ENCODE results near the gene PAQR9.

The PAQR9 gene

GRCh38 chr3:142947799-142948575 lies 15.5 kb downstream of the PAQR9 start:
- DNase-seq = peak; percentile 49

- DNase-seq = no peak
These were observed 16.1 kb downstream of the PAQR9 start for GRCh38 chr3:142947352-142947751.

- no peak for DNase-seq
These were observed 16.6 kb downstream of the PAQR9 start for GRCh38 chr3:142946861-142947260.

GRCh38 chr3:142945023-142945422 lies 18.5 kb downstream of the PAQR9 start:
- DNase-seq = no peak

GRCh38 chr3:142944342-142944741 lies 19.1 kb downstream of the PAQR9 start:
- no peak for DNase-seq

DNA sequence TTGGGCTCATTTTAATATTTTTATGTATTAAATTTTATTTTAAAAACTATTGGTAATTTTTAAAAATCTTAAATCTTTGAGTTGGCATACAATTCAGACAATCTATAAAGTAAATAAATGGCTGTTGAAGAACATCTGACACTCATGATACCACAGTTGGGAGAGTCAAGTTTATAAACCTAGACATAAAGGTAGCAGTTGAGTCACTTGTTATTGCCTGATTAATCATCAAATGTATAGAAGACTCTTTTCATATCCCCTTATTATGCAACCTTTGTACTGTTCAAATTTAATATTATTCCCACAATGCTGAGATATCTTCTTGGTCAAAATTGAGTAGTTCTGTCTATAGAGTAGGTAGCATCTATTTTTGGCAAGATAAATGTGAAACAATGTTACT lies 19.6 kb downstream of the PAQR9 start:
- no peak for DNase-seq

DNA sequence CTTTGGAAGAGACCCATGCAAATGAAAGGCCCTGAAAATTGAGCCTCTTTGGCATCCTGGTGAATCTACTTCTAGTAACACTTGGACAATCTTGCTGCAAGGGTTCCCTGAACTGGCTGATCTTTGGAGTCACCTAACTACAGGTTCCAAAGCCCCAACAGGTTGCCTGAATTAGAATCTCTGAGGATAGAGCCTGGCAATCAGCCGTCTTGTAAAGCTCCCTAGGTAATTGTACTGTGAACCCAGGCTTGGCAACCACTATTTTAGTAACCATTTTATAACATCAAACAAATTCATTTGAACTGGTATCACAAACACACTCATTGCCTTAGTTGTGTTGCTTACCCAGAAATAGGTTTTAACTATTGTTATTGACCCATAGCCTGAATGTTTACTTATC lies 20.1 kb downstream of the PAQR9 start:
- no peak for DNase-seq

- DNase-seq = no peak
These were observed 21.9 kb downstream of the PAQR9 start for GRCh38 chr3:142941373-142942123.

DNA sequence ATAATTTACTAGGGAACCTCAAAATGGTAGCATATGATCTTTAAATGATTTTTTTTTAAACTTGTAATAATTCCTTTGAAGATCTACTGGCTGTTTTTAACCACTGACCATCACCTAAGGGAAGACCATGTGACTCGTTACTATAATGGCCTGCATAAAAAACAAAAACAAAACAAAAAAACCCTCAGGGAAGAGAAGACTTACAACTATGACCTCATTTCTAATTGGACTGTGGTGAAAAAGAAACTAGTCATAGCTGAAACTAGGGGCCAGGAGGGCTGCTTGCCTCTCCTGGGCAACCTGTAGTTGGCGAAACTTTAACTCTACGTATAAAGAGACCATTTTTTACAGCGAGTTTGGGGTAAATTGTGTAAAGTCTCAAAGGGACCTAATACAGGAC lies 23.0 kb downstream of the PAQR9 start:
- DNase-seq = no peak

DNA sequence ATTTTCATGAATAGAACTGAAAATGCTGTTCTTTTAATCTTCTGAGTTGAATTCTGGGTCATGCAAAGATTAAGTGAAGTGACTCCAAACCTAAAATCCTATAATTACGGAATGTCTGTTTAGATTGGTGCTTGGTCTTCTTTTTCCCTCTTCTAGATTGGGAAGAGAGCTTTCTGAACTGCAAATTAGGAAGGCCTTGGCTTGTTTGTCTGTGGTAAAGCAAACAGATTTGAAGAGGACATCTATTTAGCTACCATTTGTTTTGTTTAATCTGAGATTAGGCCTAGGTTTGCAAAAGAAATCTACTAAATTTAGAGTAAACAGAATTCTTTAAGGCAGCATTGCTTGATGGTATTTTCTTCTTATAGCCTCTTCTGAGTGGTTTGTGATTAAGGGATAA lies 23.5 kb downstream of the PAQR9 start:
- DNase-seq = no peak

- DNase-seq = no peak
These were observed 27.5 kb downstream of the PAQR9 start for GRCh38 chr3:142935963-142936362.

- DNase-seq = no peak
These were observed 28.6 kb downstream of the PAQR9 start for GRCh38 chr3:142934887-142935269.

DNA sequence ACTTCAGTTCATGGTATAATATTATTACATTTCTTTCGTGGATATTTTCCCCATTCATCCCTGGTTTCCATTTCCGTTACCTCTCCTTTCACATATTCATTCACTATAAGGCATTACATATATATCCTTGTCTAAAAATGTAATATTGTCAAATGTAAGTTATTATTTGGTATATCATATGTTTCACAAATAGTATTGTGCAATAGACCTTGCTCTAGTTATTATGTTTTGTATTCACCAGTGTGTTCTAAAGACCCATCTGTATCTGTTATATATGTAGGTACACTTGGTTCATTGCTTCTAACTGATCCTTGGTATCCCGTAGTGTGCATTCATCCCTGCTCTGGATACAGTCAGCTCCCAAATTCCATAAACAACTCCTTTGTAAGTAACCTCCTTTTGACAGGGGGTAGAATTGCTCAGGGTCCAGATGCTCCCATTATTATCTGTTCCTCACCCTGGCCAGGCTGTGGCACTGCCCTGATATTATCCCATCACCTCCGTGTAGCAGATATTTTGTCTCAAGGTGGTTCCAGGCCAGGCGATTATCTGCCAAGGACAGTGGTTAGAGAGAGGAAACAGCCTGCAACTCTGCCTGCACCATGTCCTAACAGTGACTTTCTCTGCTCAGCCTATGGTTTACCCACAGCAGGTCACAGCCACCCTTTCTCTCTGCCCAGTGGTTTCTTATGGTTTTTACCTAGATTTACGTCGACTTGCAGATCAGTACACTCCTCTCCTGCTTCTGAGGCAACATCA lies 29.2 kb downstream of the PAQR9 start:
- no peak for DNase-seq

DNA sequence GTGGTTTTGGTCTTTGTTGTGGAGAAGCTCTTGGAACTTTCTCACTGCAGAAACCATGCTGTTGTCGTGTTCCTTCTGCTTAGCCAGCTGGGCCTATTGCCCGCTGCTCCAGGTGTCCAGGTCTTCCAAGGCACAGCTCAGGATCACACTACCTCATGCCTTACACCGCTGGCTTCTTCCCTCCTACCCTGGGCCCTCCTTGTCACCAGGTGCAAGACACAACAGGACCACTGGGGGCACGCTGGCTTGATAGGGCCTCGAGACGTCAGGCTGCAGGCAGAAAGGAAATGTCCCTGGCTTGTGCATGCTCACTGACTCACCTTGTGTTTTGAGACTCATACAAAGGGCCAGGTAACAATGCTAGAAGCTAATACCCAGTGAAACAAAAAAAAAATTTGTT lies 32.3 kb downstream of the PAQR9 start:
- peak; percentile 50 for DNase-seq

GRCh38 chr3:142930463-142930862 lies 33.0 kb downstream of the PAQR9 start:
- DNase-seq = no peak

GRCh38 chr3:142929890-142930289 lies 33.6 kb downstream of the PAQR9 start:
- DNase-seq = no peak

GRCh38 chr3:142929109-142929508 lies 34.4 kb downstream of the PAQR9 start:
- DNase-seq = peak; percentile 50

- DNase-seq = no peak
These were observed 37.0 kb downstream of the PAQR9 start for GRCh38 chr3:142926368-142926944.

GRCh38 chr3:142925140-142925539 lies 38.3 kb downstream of the PAQR9 start:
- no peak for DNase-seq

DNA sequence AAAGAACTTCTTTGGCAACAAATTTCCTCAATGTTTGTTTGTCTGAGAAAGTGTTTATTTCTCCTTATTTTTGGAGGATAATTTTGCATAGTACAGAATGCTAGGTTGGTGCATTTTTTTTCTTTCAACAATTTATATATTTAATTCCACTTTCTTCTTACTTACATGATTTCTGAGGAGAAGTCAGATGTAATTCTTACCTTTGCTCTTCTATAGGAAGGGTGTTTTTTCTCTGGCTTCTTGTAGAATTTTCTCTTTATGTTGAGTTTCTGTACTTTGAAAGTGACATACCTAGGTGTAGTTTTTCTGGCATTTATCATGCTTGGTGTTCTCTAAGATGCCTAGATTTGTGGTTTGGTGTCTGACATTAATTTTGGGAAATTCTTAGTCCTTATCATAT lies 39.8 kb downstream of the PAQR9 start:
- DNase-seq = no peak

DNA sequence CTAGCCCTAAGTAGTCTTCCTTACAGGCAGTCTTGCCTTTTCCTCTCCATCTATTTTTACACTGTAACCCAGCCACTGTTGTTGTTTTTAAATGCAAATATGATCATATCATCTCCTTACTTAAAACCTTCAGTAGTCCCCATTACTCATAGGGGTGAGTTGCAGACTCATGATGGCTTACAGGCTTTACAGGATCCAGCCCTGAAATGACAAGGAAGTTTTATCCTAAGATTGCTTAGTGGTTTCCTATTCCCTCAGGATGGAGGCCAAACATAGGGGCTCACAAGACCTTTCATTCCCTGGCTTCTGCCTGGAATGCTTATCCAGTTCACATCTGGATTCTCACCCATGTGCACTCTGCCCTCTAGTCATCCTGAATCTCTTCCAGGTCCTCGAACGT lies 46.9 kb downstream of the PAQR9 start:
- DNase-seq = no peak

- no peak for DNase-seq
These were observed 47.8 kb downstream of the PAQR9 start for GRCh38 chr3:142915636-142916035.

DNA sequence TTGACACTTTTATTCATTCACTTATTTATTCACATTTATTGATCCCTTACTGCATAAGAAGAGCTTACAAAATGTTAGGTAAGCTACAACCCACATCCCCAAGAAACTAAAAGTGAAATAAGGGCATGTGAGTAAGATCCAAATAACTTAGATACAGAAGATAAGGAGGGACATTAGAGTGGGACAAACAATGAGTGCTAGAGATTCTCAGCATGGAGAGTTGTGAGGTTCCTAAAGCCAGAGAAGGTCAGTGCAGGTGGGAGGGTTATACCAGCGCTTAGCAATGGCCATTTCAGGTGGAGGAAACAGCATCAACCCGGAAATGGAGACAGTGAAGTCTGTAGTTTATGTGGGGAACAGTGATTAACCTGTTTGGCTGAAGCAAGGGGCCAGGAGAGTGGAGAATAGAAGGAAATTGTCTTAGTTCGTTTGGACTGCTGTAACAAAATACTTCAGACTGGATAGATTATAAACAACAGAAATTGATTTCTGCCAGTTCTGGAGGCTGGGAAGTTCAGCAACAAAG lies 49.1 kb downstream of the PAQR9 start:
- DNase-seq = no peak
